HG03457 (cell line): ENCODE measurements around the gene HRAS.

ENCODE experiments used
- ATAC-seq: cut with Tn5 transposase; IDR thresholded peaks from one replicate; pipeline ENCODE4 v1.9.1; 2021; ENCODE audit warnings: moderate number of reproducible peaks; ENCODE audit not compliant: unreplicated experiment

HRAS gene

GRCh38 chr11:554428-555226, 19.3 kb upstream of the HRAS start:
- no peak for ATAC-seq

DNA sequence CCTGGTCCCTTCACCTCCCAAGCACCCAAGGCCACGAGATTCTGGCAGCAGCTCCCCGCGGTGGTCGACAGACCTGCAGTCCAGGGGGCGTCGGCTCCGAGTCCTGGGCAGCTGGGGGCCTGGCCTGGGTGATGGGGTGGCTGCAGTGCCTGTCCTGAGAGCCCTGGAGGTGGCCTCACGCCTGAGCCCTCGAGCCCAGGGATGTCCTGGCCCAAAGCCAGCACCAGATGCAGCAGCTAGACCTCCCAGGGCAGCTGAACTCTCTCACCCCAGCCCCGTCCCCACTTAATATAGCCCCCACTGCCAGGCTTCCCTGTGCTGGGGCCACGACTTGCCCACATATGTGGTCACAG, 18.6 kb upstream of the HRAS start:
- no peak for ATAC-seq

DNA sequence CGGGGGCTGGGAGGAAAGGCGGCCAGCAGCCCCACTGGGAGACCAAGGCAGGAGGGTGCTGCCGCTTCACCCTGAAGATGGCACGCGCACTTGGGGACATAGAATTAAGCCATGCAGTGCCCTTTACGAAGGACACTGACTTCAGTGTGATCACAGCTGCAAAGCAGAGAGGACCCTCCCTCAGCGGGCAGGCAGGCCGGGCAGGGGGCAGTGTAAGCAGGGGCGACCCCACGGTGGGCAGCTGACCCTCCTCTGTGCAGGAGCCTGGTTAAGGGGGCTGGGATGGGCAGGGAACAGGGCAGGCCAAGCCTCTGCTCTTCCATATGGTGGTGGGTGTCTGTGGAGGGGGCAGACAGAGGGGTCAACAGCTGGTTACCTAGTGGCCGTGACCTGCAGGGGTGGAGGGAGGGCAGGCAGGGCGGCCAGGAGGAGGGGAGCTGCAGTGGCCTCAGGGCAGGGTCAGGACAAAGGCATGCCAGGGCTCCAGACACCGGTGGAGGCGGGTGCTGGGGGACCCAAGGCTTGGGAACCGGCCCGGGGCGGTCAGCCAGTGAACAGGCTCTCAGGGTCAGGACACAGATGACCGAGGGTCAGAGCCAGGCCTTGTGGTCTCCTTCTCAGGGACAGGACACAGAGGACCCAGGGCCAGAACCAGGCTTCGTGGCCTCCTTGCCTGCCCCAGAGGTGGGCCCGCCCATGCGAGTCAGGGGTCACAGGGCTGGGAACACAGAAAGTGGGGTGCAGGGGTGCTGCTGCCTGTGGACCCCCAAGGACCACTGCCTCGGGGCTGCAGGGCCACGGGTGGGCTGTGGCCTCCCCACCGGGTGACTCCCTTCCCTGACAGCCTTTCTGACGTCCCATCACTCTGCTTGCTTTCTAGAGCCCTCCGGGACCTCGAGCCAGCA, 18.0 kb upstream of the HRAS start:
- ATAC-seq: no peak

- no peak for ATAC-seq
These were observed 16.2 kb upstream of the HRAS start for GRCh38 chr11:551596-551995.

DNA sequence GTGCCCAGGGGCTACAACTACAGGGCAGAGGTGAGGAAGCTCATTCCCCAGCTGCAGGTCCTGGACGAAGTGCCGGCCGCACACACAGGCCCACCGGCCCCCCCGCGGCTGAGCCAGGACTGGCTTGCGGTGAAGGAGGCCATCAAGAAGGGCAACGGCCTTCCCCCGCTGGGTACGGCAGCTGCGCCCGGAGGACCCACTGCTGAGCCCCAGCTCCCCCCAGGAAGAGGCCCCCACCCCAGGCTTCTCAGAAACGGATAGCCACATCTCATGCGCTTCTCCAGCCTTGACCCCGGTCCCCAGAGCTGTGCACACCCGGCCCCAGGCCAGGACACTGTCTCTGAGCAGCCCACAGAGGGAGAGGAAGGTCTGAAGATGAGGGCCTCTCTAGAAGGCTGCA, 15.8 kb upstream of the HRAS start:
- no peak for ATAC-seq

- ATAC-seq: no peak
These were observed 15.3 kb upstream of the HRAS start for GRCh38 chr11:550746-551085.

GRCh38 chr11:550021-550745, 14.8 kb upstream of the HRAS start:
- ATAC-seq: no peak

- no peak for ATAC-seq
These were observed 13.6 kb upstream of the HRAS start for GRCh38 chr11:548700-549603.

GRCh38 chr11:545171-545570, 9.8 kb upstream of the HRAS start:
- no peak for ATAC-seq

DNA sequence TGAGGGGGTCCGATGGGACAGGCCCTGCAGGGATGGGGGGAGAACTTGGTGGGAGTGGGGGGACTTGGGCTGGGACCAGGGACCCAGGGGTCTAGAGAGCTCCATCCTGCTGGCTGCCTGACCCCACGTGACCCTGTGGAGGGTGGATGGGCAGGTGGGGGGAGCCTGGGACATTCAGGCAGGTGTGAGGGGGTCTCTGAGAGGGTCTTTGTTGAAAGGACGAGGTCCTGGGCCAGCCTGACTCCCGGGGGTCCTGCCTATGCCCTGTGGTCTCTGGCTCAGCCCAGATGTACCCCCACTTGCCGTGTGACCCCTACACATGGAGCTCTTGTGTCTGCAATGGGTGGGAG, 9.4 kb upstream of the HRAS start:
- ATAC-seq: no peak

GRCh38 chr11:541433-541885, 6.1 kb upstream of the HRAS start:
- no peak for ATAC-seq

GRCh38 chr11:540583-541432, 5.4 kb upstream of the HRAS start:
- no peak for ATAC-seq

- no peak for ATAC-seq
These were observed 4.7 kb upstream of the HRAS start for GRCh38 chr11:539971-540481.

GRCh38 chr11:538431-539051, 3.2 kb upstream of the HRAS start:
- no peak for ATAC-seq

DNA sequence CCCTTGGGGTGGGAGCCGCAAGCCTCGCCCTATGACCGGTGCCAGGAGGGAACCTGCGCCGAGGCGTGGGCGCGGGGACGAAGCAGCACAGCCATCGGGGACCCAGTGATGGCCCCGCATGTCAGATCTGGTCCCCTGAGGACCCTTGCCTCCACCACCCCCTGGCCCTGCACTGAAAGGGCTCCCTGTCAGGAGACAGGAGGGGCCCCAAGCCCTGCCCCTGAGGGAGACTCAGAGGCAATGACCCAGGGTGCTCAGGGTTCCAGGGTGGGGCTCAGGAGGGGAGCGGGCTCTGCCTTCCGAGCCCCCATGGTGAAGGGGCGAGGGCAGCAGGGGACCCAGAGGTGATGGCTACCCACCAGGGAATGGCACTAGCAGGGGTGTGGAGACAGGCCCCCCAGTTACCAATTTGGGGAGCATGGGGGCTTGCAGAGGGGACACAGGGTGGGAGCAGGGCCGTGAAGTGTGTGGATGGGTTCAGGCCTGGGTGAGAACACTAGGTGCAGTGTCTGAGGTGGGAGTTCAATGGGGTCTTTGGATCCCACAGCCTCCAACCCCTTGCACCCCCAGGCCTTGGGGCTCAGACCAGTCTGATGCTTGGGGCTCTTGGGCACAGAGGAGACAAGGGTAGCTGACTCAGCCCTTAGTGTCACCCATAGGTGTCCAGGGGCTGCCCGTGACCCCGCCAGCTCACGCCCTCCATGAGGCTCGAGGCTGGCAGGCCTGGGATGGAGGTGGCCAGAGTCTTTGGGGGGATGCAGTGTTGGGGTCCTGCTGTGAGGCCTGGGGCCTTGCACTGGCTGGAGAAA, 2.5 kb upstream of the HRAS start:
- ATAC-seq: no peak

DNA sequence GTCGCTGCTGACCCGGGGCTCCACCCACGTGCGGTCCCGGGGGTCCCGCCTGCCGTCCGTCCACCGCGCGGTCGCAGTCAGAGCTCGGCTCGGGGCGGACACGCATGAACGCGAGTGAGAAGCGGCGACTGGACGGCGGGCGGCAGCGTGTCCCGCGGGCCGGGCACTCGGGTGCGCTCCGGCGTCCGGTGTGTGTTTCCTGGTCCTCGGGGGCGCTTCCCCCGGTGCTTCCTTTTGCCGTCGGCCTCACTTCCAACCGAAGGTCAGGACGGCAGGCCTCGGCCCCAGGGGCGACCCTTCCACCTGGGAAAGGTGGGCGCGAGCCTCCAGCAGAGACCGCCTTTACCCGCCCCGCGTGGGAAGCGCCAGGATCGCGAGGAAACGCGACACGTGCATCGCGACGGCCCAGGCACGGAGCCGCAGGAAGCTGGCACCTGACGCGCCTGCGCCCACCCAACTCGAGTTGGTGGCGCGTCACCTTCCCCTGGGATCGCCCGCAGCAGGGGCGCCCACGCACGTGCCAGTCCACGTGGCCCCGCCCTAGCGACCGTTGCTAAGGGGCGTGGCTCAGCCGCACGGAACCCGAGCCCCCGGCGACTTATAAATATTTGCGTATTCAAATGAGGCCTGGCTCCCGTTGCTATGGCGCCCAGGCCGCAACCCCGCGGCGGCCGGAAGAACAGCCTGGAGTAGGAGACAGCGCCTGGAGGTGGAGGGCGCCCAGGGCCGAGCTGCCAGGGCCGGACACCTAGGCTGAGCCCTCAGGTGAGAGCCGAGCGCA, 1.7 kb upstream of the HRAS start, which contains the start of gene LRRC56:
LRRC56 (plus strand) TSS at position 687 of the 781 bp plus-strand sequence. CDS start 3,158 bp downstream, outside the sequence.
- ATAC-seq: peak; percentile 39

DNA sequence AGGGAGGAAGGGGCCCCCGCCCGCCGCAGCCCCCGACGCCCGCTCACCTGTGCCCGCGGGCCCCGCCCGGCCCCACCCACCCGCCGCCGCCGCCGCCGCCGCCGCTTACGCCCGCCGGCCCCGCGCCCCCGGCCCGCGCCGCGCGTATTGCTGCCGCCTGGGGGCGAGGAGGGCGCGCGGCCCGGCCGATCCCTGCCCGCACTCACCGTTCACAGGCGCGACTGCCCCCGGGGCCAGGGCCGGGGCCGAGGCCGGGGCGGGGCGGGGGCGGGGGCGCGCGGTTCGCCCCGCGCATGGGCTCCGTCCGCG, 212 bp downstream of the HRAS start:
- peak; percentile 4 for ATAC-seq
